Measurements from ENCODE around the gene LY9. TPM values are rescaled to one million over a fixed set of nuclear protein-coding genes. Genes with fewer than 3 reads are reported as not detected.

The LY9 gene
- total and polyA plus RNA-seq, 4 donors: 0.21 to 1.5 (median 0.63) TPM

- Histone ChIP-seq H3K4me3 (ENCODE audit: low read depth in 1 of 3, low read length in 3 of 3) (no peak overlapping the region), H3K4me1 (ENCODE audit: control insufficient read depth in 4 of 4, insufficient read depth in 4 of 4, low read length in 3 of 4) (no peaks in the 10 kb centered on the region), H3K27ac (ENCODE audit: low read depth in 1 of 2, low read length in 2 of 2) (no peak overlapping the region), H3K9ac (ENCODE audit: low read depth in 1 of 2, low read length in 2 of 2) (no peak overlapping the region), H3K36me3 (ENCODE audit: control insufficient read depth in 4 of 4, insufficient read depth in 3 of 4, low read depth in 1 of 4, low read length in 3 of 4) (no peaks in the 10 kb centered on the region), H3K27me3 (ENCODE audit: control insufficient read depth in 4 of 4, insufficient read depth in 4 of 4, low read length in 3 of 4) (no peaks in the 10 kb centered on the region), H3K9me3 (ENCODE audit: control insufficient read depth in 4 of 4, low read length in 3 of 4) (no peaks in the 10 kb centered on the region)
- TF ChIP-seq HNF4A (conservative IDR thresholded peaks at IDR 0.05): no peak
- no peak for DNase-seq (ENCODE audit: low spot score)
- 79% methylated on average over 3 of the region's 3 CpGs for WGBS
Observed at GRCh38 chr1:160819186-160819585, 23.2 kb downstream of the LY9 start.

DNA sequence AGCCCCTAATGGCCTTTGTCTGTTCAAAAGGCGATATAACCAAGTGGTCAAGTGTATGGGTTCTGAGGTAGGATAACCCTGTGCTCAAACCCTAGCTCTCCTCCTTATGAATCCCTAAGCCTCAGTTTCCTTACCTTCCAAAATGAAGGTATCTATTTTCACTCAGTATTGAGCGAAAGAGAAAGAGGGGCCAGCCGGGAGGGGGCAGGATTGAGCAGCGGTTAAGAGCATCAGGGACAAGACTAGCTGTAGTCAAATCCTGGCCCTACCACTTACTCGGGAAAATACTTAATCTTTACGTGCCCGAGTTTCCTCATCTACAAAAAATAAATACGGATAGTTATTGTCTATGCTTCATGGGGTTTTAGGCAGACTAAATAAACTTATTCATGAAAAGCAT, 25.7 kb downstream of the LY9 start:
- 79% methylated on average over 8 of the region's 8 CpGs for WGBS
- Histone ChIP-seq H3K9ac (ENCODE audit: low read depth in 1 of 2, low read length in 2 of 2) (no peak overlapping the region), H3K9me3 (ENCODE audit: control insufficient read depth in 4 of 4, low read length in 3 of 4) (no peaks in the 10 kb centered on the region), H3K27ac (ENCODE audit: low read depth in 1 of 2, low read length in 2 of 2) (no peak overlapping the region), H3K27me3 (ENCODE audit: control insufficient read depth in 4 of 4, insufficient read depth in 4 of 4, low read length in 3 of 4) (no peaks in the 10 kb centered on the region), H3K36me3 (ENCODE audit: control insufficient read depth in 4 of 4, insufficient read depth in 3 of 4, low read depth in 1 of 4, low read length in 3 of 4) (no peaks in the 10 kb centered on the region), H3K4me1 (ENCODE audit: control insufficient read depth in 4 of 4, insufficient read depth in 4 of 4, low read length in 3 of 4) (no peaks in the 10 kb centered on the region), H3K4me3 (ENCODE audit: low read depth in 1 of 3, low read length in 3 of 3) (no peak overlapping the region)
- TF ChIP-seq HNF4G (IDR thresholded peaks at IDR 0.05) (no peak), RAD21 (IDR thresholded peaks at IDR 0.05) (peak in 1 of 2 donors; percentile 11), CTCF (IDR thresholded peaks at IDR 0.05; ENCODE audit: low read depth, low read length, missing input control) (peak; percentile 7)
- no peak for DNase-seq (ENCODE audit: low spot score)

GRCh38 chr1:160823296-160823695, 27.3 kb downstream of the LY9 start:
- no peaks in the 10 kb centered on the region for H3K27me3 ChIP-seq (ENCODE audit: control insufficient read depth in 4 of 4, insufficient read depth in 4 of 4, low read length in 3 of 4)
- peak; percentile 72 for DNase-seq (ENCODE audit: low spot score)
- WGBS: 90% methylated on average over 3 of the region's 3 CpGs
- no peaks in the 10 kb centered on the region for H3K4me1 ChIP-seq (ENCODE audit: control insufficient read depth in 4 of 4, insufficient read depth in 4 of 4, low read length in 3 of 4)
- no peaks in the 10 kb centered on the region for H3K36me3 ChIP-seq (ENCODE audit: control insufficient read depth in 4 of 4, insufficient read depth in 3 of 4, low read depth in 1 of 4, low read length in 3 of 4)
- TF ChIP-seq GABPA (IDR thresholded peaks at IDR 0.05 in 1 of 2, conservative IDR thresholded peaks at IDR 0.05 in 1 of 2): no peak
- TF ChIP-seq RAD21 (IDR thresholded peaks at IDR 0.05): no peak
- H3K9ac ChIP-seq (ENCODE audit: low read depth in 1 of 2, low read length in 2 of 2): no peak overlapping the region
- no peak overlapping the region for H3K4me3 ChIP-seq (ENCODE audit: low read depth in 1 of 3, low read length in 3 of 3)
- H3K9me3 ChIP-seq (ENCODE audit: control insufficient read depth in 4 of 4, low read length in 3 of 4): no peaks in the 10 kb centered on the region
- no peak overlapping the region for H3K27ac ChIP-seq (ENCODE audit: low read depth in 1 of 2, low read length in 2 of 2)

DNA sequence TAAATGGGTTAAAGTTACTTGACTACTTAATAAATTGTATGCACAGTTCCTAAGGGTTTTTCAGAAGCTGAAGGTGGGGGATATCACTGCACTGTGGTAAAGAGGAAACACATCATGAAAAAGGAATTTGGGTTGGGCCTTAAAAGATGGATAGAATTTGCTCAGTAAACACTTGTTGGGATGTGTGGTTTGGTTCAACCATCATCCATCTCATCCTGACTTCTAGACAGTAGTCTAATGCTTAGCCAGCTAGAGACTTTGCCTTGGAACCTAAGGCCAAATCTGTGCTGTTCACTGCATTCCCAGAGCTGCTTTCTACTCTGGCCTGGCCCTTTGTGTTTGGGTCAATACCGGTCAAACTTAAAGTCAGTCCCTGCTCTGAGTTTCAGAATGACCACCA, 30.6 kb downstream of the LY9 start:
- Histone ChIP-seq H3K9ac (ENCODE audit: low read depth in 1 of 2, low read length in 2 of 2) (no peak overlapping the region), H3K27me3 (ENCODE audit: control insufficient read depth in 4 of 4, insufficient read depth in 4 of 4, low read length in 3 of 4) (no peaks in the 10 kb centered on the region), H3K36me3 (ENCODE audit: control insufficient read depth in 4 of 4, insufficient read depth in 3 of 4, low read depth in 1 of 4, low read length in 3 of 4) (no peaks in the 10 kb centered on the region), H3K9me3 (ENCODE audit: control insufficient read depth in 4 of 4, low read length in 3 of 4) (no peaks in the 10 kb centered on the region), H3K4me3 (ENCODE audit: low read depth in 1 of 3, low read length in 3 of 3) (no peak overlapping the region), H3K27ac (ENCODE audit: low read depth in 1 of 2, low read length in 2 of 2) (no peak overlapping the region), H3K4me1 (ENCODE audit: control insufficient read depth in 4 of 4, insufficient read depth in 4 of 4, low read length in 3 of 4) (no peaks in the 10 kb centered on the region)
- no peak for DNase-seq (ENCODE audit: low spot score)
- TF ChIP-seq RXRA (IDR thresholded peaks at IDR 0.05) (no peak), MAX (IDR thresholded peaks at IDR 0.05) (no peak), TAF1 (conservative IDR thresholded peaks at IDR 0.05) (no peak), JUND (IDR thresholded peaks at IDR 0.05) (no peak), YY1 (IDR thresholded peaks at IDR 0.05) (no peak), CTCF (IDR thresholded peaks at IDR 0.05; ENCODE audit: low read depth, low read length, missing input control) (no peak), FOXA2 (IDR thresholded peaks at IDR 0.05) (no peak), SP1 (IDR thresholded peaks at IDR 0.05) (no peak), GABPA (IDR thresholded peaks at IDR 0.05 in 1 of 2, conservative IDR thresholded peaks at IDR 0.05 in 1 of 2) (no peak), HNF4A (conservative IDR thresholded peaks at IDR 0.05) (no peak), ATF3 (IDR thresholded peaks at IDR 0.05) (no peak)
- 94% methylated on average over 1 of the region's 1 CpG for WGBS
